Renal pelvis (tissue), 4 donors: ENCODE data around the gene CEBPA. TPM values are rescaled to one million over a fixed set of nuclear protein-coding genes. Genes with fewer than 3 reads are reported as not detected.
"Not testable (repeated sequence)": the region's sequence is repeated elsewhere in the genome, so short reads cannot be mapped to it uniquely, and the experiment has no call there.

Experiments
- DNase-seq: peaks from one replicate; pipeline ENCODE4 v3.0.0-alpha.2; 2013
- polyA plus RNA-seq, 3 donors: library from polyadenylated mRNA; unstranded; fragments of 120-200 nt; gene quantifications; one replicate each; pipeline ENCODE4 v1.2.1, GENCODE V29; 2013; ENCODE audit not compliant: insufficient read length in 3 of 3

Gene CEBPA
- polyA plus RNA-seq, 3 donors: 4.0 to 8.5 (median 4.5) TPM

GRCh38 chr19:33333151-33333550 lies 30.8 kb upstream of the CEBPA start:
- no peak for DNase-seq

DNA sequence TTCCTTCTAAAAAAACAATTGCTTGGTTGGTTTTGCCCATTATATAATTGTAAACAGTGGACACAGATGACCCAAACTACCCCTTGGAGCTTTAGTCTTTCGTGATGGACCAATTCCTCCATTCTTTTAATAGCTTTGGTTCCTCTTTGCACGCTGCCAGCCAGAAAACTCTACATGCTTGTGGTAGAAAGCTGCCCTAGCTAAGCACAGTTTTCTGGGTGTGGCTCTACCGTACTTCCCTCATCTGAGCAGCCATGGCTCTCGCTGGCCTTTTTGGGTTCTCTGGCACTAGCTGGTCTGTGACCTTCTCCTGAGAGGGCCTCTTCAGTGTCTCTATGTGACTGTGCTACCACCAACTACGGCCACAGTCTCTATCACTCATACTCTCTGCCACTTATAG lies 29.9 kb upstream of the CEBPA start:
- DNase-seq: no peak

GRCh38 chr19:33329736-33330135 lies 27.4 kb upstream of the CEBPA start:
- DNase-seq: no peak

- DNase-seq: no peak
Observed at GRCh38 chr19:33329060-33329459, 26.7 kb upstream of the CEBPA start.

DNA sequence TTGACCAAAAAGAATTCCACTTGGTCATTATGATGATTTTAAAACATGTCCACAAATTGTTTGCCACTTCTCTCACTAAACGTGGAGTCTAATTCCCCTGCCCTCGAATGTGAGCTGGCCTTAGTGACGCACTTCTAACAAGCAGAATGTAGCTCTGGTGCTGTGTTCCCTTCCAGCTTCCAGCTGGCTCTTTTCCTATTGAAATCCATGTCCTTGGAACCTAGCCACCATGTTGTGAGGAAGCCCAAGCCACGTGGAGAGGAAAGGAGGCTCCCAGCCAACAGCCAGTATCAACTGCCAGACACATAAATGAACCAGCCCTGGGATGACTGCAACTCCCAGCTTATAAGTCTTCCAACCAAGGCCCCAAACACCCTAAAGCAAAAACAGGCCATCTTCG lies 23.6 kb upstream of the CEBPA start:
- DNase-seq: no peak

- no peak for DNase-seq
Observed at GRCh38 chr19:33324628-33325027, 22.3 kb upstream of the CEBPA start.

DNA sequence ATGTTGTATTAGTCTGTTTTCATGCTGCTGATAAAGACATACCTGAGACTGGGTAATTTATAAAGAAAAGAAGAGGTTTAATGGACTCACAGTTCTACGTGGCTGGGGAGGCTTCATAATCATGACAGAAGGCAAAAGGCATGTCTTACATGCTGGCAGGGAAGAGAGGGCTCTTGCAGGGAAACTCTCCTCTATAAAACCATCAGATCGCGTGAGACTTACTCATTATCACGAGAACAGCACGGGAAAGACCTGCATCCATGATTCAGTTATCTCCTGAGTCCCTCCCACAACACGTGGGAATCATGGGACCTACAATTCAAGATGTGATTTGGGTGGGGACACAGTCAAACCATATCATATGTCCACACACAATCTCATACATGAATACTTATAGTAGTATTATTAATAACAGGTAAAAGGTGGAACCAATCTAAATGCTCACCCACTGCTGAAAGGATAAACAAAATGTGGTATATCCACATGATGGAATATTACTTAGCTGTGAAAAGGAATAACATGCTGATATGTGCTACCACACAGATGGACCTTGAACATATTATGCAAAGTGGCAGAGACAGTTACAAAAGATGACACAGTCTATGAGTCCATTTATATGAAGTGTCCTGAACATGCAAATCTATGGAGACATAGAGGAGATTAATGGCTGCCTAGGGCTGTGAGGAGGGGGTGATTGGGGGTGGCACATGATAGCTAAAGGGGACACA lies 20.9 kb upstream of the CEBPA start:
- no peak for DNase-seq

GRCh38 chr19:33320636-33321035 lies 18.3 kb upstream of the CEBPA start:
- DNase-seq: no peak

- not testable (repeated sequence) for DNase-seq
Observed at GRCh38 chr19:33317991-33318390, 15.7 kb upstream of the CEBPA start.

DNA sequence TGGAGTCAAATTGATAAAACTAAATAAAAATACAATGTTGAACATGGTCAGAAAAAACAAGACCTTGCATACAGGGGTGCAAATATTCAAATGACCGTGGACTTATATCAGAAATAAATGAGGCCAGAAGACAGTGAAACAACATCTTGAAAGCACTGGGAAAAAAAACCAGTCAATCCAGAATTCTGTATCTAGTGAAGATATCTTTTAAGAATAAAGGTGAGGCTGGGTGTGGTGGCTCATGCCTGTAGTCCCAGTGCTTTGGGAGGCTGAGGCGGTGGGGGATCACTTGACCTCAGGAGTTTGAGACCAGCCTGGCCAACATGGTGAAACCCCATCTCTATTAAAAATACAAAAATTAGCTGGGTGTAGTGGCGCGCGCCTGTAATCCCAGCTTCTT lies 15.2 kb upstream of the CEBPA start:
- no peak for DNase-seq

DNA sequence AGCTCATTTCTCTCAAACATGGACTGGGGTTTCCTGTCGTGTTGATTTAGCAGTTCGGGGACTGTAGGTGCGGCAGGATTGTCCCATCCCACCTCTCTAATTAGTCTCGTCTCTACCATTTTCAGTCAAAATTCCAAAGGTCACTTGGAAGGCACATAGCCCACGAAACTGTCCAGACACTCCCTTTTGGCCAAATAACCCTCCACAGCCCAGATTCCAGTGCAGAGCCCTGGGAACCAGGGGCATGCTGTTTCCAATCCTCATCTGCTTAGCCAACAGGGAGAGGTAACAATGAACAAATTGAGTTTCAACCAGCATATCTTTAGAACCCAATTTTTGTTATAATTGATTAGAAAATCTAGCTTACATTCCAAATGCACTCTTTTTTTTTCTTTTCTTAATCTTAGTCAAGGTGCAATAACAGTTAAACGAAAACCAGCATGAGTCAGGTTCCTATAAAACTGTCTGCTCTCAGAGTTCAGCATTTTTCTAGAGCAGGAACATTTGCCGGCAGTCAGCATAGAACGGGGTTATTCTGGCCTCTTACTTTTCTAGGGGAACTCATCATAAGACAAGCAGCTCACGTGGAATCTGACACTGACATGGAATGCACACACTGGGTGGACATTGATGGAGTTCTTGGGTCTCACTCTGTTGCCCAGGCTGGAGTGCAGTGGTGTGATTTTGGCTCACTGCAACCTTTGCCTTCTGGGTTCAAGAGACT lies 14.4 kb upstream of the CEBPA start:
- DNase-seq: no peak

DNA sequence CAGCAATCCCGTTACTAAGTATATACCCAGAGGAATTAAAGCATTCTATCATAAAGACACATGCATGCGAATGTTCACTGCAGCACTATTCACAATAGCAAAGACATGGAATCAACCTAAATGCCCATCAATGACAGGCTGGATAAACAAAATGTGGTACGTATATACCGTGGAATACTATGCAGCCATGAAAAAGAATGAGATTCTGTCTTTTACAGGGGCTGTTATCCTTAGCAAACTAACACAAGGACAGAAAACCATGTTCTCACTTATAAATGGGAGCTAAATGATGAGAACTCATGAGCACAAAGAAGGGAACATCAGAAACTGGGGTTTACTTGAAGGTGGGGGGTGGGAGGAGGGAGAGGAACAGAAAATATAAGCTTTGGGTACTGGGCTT lies 10.5 kb upstream of the CEBPA start:
- not testable (repeated sequence) for DNase-seq

GRCh38 chr19:33312065-33312464 lies 9.7 kb upstream of the CEBPA start:
- DNase-seq: no peak

DNA sequence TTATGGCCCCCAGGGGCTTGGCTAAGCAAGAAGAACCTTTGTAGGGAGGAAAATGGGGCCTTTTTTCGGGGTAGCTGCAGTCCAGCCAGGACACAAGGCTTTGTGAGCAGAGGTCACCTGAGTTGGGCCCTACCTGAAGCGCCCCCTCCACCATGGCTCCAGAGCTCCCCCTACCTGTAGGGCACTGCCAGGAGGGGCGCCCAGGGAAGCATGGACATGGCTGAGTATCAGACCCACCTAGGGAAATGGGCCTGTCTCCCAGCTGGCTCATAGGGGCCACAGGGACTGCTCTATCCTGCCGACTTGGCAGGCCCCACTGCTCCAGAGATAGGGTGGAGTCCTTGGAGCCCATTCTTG lies 9.0 kb upstream of the CEBPA start:
- no peak for DNase-seq

- no peak for DNase-seq
Observed at GRCh38 chr19:33310606-33311325, 8.4 kb upstream of the CEBPA start.

DNA sequence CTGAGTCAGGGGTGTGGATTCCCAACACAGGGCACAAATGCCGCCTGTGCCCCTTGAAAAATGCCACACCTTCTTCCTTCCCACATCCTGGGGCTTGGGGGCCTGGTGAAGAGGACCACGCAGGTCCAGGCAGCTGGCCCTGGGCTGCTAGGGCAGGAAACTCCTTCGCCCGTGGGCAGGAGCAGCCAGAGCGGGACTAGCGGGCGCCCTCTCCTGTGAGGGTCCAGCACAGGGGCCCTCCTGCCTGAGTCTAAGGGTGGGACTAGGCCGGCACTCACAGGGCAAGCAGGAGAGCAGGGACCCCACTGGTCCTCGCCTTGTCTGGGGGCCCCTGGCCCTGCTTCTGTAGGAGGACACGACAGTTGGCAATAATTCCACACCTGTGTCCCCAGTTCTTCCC lies 7.5 kb upstream of the CEBPA start:
- DNase-seq: no peak

GRCh38 chr19:33306853-33307792 lies 4.8 kb upstream of the CEBPA start:
- DNase-seq: no peak

GRCh38 chr19:33306191-33306590 lies 3.9 kb upstream of the CEBPA start:
- DNase-seq: no peak

DNA sequence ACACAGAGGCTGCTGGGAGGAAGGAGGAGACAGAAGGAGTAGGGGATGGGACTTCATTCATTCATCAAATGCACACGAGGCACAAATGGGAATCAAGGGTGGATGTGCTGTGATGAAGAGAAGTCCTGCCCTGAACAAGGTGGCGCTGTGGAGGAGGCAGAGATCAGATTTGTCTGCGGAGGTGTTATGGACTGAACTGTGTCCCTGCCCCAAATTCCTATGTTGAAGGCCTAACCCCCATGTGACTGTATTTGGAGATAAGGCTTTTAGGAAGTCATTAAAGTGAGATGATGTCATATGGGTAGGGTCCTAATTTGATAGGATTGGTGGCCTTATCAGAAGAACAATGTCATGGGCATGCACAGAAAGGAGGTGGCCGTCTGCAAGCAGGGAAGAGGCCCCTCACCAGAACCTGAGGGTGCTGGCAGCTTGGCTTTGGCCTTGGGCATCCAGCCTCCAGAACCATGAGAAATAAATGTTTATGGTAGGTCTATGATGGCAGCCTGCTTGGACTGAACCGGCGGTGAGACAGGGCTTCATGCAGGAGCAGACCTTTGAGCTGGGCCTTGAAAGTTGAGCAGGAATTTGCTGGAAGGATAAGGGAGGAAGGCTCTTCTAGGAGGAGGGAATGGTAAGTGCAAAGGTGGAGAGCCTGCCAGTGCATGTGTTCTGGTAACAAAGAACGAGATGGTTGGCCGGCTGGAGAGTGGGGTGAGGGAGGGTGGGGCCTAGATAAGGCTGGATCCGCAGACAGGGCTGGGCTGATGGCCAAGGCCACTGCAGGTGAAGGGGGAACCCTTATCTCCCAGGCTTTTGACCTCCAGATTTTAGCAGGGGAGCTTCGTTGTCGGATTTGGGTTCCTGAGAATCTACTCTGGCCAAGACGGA lies 2.7 kb upstream of the CEBPA start:
- DNase-seq: no peak

DNA sequence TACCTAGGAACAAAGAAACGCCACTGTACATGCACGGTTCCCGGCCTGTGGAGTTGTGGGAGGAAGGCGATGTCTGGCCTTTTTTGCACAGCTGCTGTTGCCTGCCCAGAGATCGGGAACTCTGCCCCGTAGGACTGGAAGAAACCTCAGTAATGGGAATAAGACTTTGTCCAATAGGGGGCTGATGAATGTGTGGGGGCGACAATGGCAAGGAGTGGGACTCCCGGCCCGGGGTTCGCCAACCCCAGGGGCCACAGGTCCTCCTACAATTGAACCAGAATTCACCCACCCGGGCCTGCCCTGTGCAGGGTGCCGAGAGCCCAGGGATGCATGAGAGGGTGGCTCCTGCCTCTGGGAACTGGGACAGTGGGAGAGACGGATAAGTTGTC lies 2.0 kb upstream of the CEBPA start:
- no peak for DNase-seq

DNA sequence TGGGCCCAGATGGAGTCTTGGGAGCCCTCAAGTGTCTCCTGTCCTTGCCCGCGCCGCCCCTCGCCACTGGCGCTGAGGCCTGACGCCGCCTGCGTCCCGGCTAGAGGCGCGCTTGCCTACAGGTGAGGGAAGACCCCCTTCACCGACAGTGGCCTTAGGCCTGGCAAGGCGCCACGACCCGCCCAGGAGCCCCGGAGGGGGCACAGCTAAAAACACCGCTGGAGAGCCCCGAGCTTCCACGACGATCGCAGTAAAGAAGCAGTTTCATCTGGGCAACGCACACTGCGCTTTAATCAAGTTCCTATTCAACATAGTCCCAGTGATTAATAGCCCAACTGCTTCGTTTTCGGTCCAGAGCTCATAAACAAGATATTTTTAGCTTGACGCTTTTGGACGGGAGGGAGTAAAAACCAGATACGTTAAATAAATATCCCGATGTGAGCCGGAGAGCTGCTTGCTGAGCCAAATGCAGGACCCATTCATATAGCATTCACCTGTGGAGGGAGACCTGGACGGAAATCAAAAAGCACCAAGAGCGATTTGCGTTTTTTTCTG lies 1.5 kb upstream of the CEBPA start:
- DNase-seq: no peak
